GM18517 (cell line): Measurements from ENCODE around the gene PTPRE.
A peak's percentile ranks its signal among the peaks of the same experiment; 100 is the strongest.

Experiments used
- ATAC-seq: cut with Tn5 transposase; IDR thresholded peaks from one replicate; pipeline ENCODE4 v1.9.1; 2021; ENCODE audit warnings: mild to moderate bottlenecking, moderate library complexity; ENCODE audit not compliant: unreplicated experiment

Gene PTPRE

GRCh38 chr10:127995939-127996338 is 89.0 kb downstream of the PTPRE start:
- ATAC-seq: no peak

- ATAC-seq: no peak
Measured at GRCh38 chr10:127996586-127996985, 89.7 kb downstream of the PTPRE start.

- no peak for ATAC-seq
Measured at GRCh38 chr10:127997271-127997670, 90.4 kb downstream of the PTPRE start.

GRCh38 chr10:127997937-127998336 is 91.0 kb downstream of the PTPRE start:
- no peak for ATAC-seq

GRCh38 chr10:127998501-127999144 is 91.7 kb downstream of the PTPRE start:
- no peak for ATAC-seq

- ATAC-seq: no peak
Measured at GRCh38 chr10:127999297-128000129, 92.6 kb downstream of the PTPRE start.

GRCh38 chr10:128000471-128001362 is 93.8 kb downstream of the PTPRE start:
- no peak for ATAC-seq

- ATAC-seq: no peak
Measured at GRCh38 chr10:128001363-128001745, 94.5 kb downstream of the PTPRE start.

- ATAC-seq: no peak
Measured at GRCh38 chr10:128001849-128002248, 94.9 kb downstream of the PTPRE start.

GRCh38 chr10:128003521-128003920 is 96.6 kb downstream of the PTPRE start:
- ATAC-seq: no peak

- no peak for ATAC-seq
Measured at GRCh38 chr10:128005858-128006257, 99.0 kb downstream of the PTPRE start.

GRCh38 chr10:128007056-128007455 is 100.2 kb downstream of the PTPRE start:
- no peak for ATAC-seq

GRCh38 chr10:128007971-128008370 is 101.1 kb downstream of the PTPRE start:
- no peak for ATAC-seq

- no peak for ATAC-seq
Measured at GRCh38 chr10:128008521-128009250, 101.8 kb downstream of the PTPRE start.

- ATAC-seq: no peak
Measured at GRCh38 chr10:128009372-128010126, 102.6 kb downstream of the PTPRE start.

GRCh38 chr10:128011059-128011979 is 104.4 kb downstream of the PTPRE start:
- ATAC-seq: peak; percentile 87

GRCh38 chr10:128013626-128014025 is 106.7 kb downstream of the PTPRE start:
- ATAC-seq: no peak

GRCh38 chr10:128014236-128014635 is 107.3 kb downstream of the PTPRE start:
- no peak for ATAC-seq
